Measurements from ENCODE around the gene PRCD.

The PRCD gene

DNA sequence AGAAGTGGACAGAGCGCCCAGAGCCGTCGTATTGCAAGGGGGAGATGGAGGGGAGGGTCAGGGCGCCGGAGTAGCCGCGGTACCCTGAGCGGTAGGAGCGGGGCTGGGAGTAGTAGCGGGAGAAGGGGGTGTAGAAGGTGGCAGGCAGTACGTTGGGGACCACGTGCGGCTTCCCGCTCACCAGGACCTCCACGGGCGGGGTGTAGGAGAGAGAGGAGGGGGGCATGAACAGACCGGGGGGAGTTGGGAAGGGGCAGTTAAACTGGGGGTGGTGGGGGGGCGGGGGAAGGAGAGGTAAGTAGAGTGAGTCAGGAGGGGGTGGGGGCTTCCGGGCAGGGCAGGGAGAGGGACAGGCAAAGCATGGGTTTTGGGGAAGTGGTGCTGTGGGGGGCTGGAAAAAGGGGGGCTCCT lies 29.0 kb downstream of the PRCD start:
- TF ChIP-seq EZH2 (IDR thresholded peaks at IDR 0.05; ENCODE audit: borderline replicate concordance, low read depth, low read length, severe bottlenecking): no peak
- no peak for TF ChIP-seq CTCF (IDR thresholded peaks at IDR 0.05; ENCODE audit: borderline replicate concordance, extremely low read depth, low read length, poor library complexity, severe bottlenecking)
- Histone ChIP-seq H2AFZ (ENCODE audit: low read depth, low read length) (no peak overlapping the region), H3K36me3 (ENCODE audit: insufficient read depth, low read length) (peaks cover 26% of the 10 kb centered on the region), H3K4me2 (ENCODE audit: insufficient read depth, low read length) (no peak overlapping the region), H3K4me3 (ENCODE audit: low read depth in 1 of 2, low read length in 2 of 2) (no peak overlapping the region), H3K4me1 (ENCODE audit: insufficient read depth, low read length) (no peaks in the 10 kb centered on the region; the same call in 1 of the 2 replicates), H3K27ac (ENCODE audit: low read length) (no peak overlapping the region), H3K27me3 (ENCODE audit: insufficient read depth, low read length, poor library complexity) (no peaks in the 10 kb centered on the region), H3K9me3 (ENCODE audit: insufficient read depth, low read length, severe bottlenecking) (no peaks in the 10 kb centered on the region), H3K79me2 (ENCODE audit: insufficient read depth, low read length) (no peaks in the 10 kb centered on the region), H4K20me1 (ENCODE audit: insufficient read depth, low read length) (peaks cover 37% of the 10 kb centered on the region; the same call in 1 of the 2 replicates), H3K9ac (ENCODE audit: low read depth, low read length) (no peak overlapping the region)
- ATAC-seq (ENCODE audit: insufficient read depth, low read depth) (no peak), DNase-seq (no peak)

GRCh38 chr17:76569607-76570279 lies 29.9 kb downstream of the PRCD start:
- no peaks in the 10 kb centered on the region for H3K79me2 ChIP-seq (ENCODE audit: insufficient read depth, low read length)
- peaks cover 32% of the 10 kb centered on the region; the same call in 1 of the 2 replicates for H4K20me1 ChIP-seq (ENCODE audit: insufficient read depth, low read length)
- H3K9ac ChIP-seq (ENCODE audit: low read depth, low read length): no peak overlapping the region
- no peaks in the 10 kb centered on the region for H3K27me3 ChIP-seq (ENCODE audit: insufficient read depth, low read length, poor library complexity)
- no peak for DNase-seq
- TF ChIP-seq CTCF (IDR thresholded peaks at IDR 0.05; ENCODE audit: borderline replicate concordance, extremely low read depth, low read length, poor library complexity, severe bottlenecking) (no peak), EZH2 (IDR thresholded peaks at IDR 0.05; ENCODE audit: borderline replicate concordance, low read depth, low read length, severe bottlenecking) (no peak)
- H3K36me3 ChIP-seq (ENCODE audit: insufficient read depth, low read length): peaks cover 23% of the 10 kb centered on the region
- no peak overlapping the region for H3K27ac ChIP-seq (ENCODE audit: low read length)
- H3K4me3 ChIP-seq (ENCODE audit: low read depth in 1 of 2, low read length in 2 of 2): no peak overlapping the region
- no peak for ATAC-seq (ENCODE audit: insufficient read depth, low read depth)
- H3K4me1 ChIP-seq (ENCODE audit: insufficient read depth, low read length): no peaks in the 10 kb centered on the region; the same call in 1 of the 2 replicates
- no peaks in the 10 kb centered on the region for H3K9me3 ChIP-seq (ENCODE audit: insufficient read depth, low read length, severe bottlenecking)
- H3K4me2 ChIP-seq (ENCODE audit: insufficient read depth, low read length): no peak overlapping the region
- H2AFZ ChIP-seq (ENCODE audit: low read depth, low read length): no peak overlapping the region

GRCh38 chr17:76570457-76570856 lies 30.6 kb downstream of the PRCD start:
- Histone ChIP-seq H3K27ac (ENCODE audit: low read length) (no peak overlapping the region), H4K20me1 (ENCODE audit: insufficient read depth, low read length) (peaks cover 26% of the 10 kb centered on the region; the same call in 1 of the 2 replicates), H3K4me3 (ENCODE audit: low read depth in 1 of 2, low read length in 2 of 2) (no peak overlapping the region), H3K36me3 (ENCODE audit: insufficient read depth, low read length) (peaks cover 16% of the 10 kb centered on the region; the same call in 1 of the 2 replicates), H3K9ac (ENCODE audit: low read depth, low read length) (no peak overlapping the region), H2AFZ (ENCODE audit: low read depth, low read length) (no peak overlapping the region), H3K4me2 (ENCODE audit: insufficient read depth, low read length) (no peak overlapping the region), H3K79me2 (ENCODE audit: insufficient read depth, low read length) (no peaks in the 10 kb centered on the region), H3K4me1 (ENCODE audit: insufficient read depth, low read length) (no peaks in the 10 kb centered on the region), H3K9me3 (ENCODE audit: insufficient read depth, low read length, severe bottlenecking) (no peaks in the 10 kb centered on the region), H3K27me3 (ENCODE audit: insufficient read depth, low read length, poor library complexity) (no peaks in the 10 kb centered on the region)
- TF ChIP-seq CTCF (IDR thresholded peaks at IDR 0.05; ENCODE audit: borderline replicate concordance, extremely low read depth, low read length, poor library complexity, severe bottlenecking) (no peak), EZH2 (IDR thresholded peaks at IDR 0.05; ENCODE audit: borderline replicate concordance, low read depth, low read length, severe bottlenecking) (no peak)
- DNase-seq (no peak), ATAC-seq (ENCODE audit: insufficient read depth, low read depth) (no peak)

Data from DND-41 (cell line).